EL (cell line): ENCODE results near the gene MEAF6.
"Not testable (repeated sequence)": the region's sequence is repeated elsewhere in the genome, so short reads cannot be mapped to it uniquely, and the experiment has no call there.

Experiments
- DNase-seq: peaks from one replicate; pipeline ENCODE4 v3.0.0-alpha.2; 2016

Gene MEAF6

GRCh38 chr1:37514350-37515184 lies at the start of gene MEAF6:
Gene MEAF6 (minus strand): TSS chr1:37514766. CDS start chr1:37514746, 20 bp downstream.
- peak; percentile 85 for DNase-seq

GRCh38 chr1:37562984-37563383 lies 48.4 kb upstream of the MEAF6 start:
- no peak for DNase-seq

GRCh38 chr1:37561133-37562132 lies 46.9 kb upstream of the MEAF6 start:
- peak; percentile 49 for DNase-seq

GRCh38 chr1:37560401-37561132 lies 46.0 kb upstream of the MEAF6 start:
- no peak for DNase-seq

- DNase-seq = not testable (repeated sequence)
Observed at GRCh38 chr1:37559957-37560379, 45.4 kb upstream of the MEAF6 start.

- no peak for DNase-seq
Observed at GRCh38 chr1:37559080-37559479, 44.5 kb upstream of the MEAF6 start.

GRCh38 chr1:37558411-37558810 lies 43.8 kb upstream of the MEAF6 start:
- DNase-seq = no peak

- DNase-seq = no peak
Observed at GRCh38 chr1:37557402-37557801, 42.8 kb upstream of the MEAF6 start.

- peak; percentile 78 for DNase-seq
Observed at GRCh38 chr1:37556712-37557196, 42.2 kb upstream of the MEAF6 start, which contains the start of gene DNALI1. Gene DNALI1 (plus strand): TSS chr1:37556940. CDS start chr1:37556995, 55 bp downstream.

- peak; percentile 92 for DNase-seq
Observed at GRCh38 chr1:37553927-37554808, 39.6 kb upstream of the MEAF6 start, which contains the start of gene SNIP1. Gene SNIP1 (minus strand): TSS chr1:37554293. CDS start chr1:37554229, 64 bp downstream.

GRCh38 chr1:37553598-37553926 lies 39.0 kb upstream of the MEAF6 start:
- DNase-seq = no peak

- no peak for DNase-seq
Observed at GRCh38 chr1:37549341-37549740, 34.8 kb upstream of the MEAF6 start.

GRCh38 chr1:37545019-37545418 lies 30.5 kb upstream of the MEAF6 start:
- no peak for DNase-seq

GRCh38 chr1:37544530-37544929 lies 30.0 kb upstream of the MEAF6 start:
- DNase-seq = no peak

- DNase-seq = no peak
Observed at GRCh38 chr1:37540036-37540785, 25.6 kb upstream of the MEAF6 start.

GRCh38 chr1:37539154-37539553 lies 24.6 kb upstream of the MEAF6 start:
- not testable (repeated sequence) for DNase-seq

- DNase-seq = peak; percentile 26
Observed at GRCh38 chr1:37537378-37537777, 22.8 kb upstream of the MEAF6 start.

GRCh38 chr1:37533317-37534093 lies 18.9 kb upstream of the MEAF6 start:
- no peak for DNase-seq

GRCh38 chr1:37532418-37533156 lies 18.0 kb upstream of the MEAF6 start:
- not testable (repeated sequence) for DNase-seq
